Endometrium (tissue), 2 donors: Measurements from ENCODE around the gene SYNPO2.
A peak's percentile ranks its signal among the peaks of the same experiment; 100 is the strongest.

Experiments used
- FAIRE-seq: peaks from 2 replicates; lab custom pipeline; 2012; peaks lifted over from hg19 to GRCh38; lab: Jason Lieb, UNC
- donor health status: control.
- donor health status: control.

Gene SYNPO2

GRCh38 chr4:119068529-119068962, 179.9 kb downstream of the SYNPO2 start:
- peak; percentile 95 for FAIRE-seq

GRCh38 chr4:119070301-119070700, 181.6 kb downstream of the SYNPO2 start:
- FAIRE-seq = no peak

GRCh38 chr4:119080721-119081541, 192.3 kb downstream of the SYNPO2 start:
- no peak for FAIRE-seq

GRCh38 chr4:119081542-119081859, 192.8 kb downstream of the SYNPO2 start:
- FAIRE-seq = no peak

GRCh38 chr4:119081943-119082342, 193.3 kb downstream of the SYNPO2 start:
- no peak for FAIRE-seq

DNA sequence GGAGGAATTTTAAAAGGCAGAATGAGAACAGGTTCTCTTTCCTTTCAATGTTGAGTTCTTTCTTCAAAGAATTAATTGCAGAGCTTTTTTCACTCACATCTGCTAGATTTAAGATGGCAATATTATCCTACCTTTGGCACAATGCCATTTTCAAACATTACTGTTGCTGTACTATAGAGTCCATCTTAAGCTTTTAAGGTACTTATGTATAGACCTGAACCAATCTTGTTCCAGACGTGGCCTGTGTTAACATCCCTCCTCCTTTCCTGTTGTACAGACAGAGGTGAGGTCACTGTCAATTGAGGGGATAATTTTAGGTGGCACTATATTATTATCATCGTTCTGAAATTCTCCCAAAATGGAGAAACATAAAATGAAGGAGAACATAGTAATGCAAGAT, 194.0 kb downstream of the SYNPO2 start:
- FAIRE-seq = no peak

DNA sequence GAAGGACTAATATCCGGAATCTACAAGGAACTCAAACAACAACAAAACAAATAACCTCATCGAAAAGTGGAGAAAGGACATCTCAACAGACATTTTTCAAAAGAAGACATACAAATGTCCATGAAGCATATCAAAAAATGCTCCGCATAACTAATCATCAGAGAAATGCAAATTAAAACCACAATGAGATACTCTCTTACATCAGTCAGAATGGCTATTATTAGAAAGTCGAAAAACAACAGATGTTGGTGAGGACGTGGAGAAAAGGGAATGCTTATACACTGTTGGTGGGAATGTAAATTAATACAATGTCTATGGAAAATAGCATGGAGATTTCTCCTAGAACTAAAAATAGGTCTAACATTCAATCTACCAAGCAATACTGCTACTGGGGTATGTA, 195.9 kb downstream of the SYNPO2 start:
- FAIRE-seq = no peak

DNA sequence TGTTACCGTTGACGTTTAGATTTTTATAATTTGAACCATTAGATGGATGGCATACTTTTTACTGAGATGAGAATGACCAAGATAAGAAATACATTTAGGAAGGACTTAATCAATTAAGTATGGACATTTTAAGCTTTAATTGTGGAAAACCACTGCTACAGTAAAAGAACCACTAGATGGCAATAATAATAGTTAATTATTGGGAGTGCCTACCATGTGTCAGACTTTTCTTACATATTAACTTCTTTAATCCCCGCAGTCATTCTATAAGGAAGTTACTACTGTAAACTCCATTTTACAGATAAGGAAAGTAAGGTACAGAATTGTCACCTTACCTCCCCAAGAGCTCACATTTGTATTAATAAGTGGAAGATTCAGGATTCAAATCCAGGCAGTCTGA, 198.5 kb downstream of the SYNPO2 start:
- FAIRE-seq = no peak

DNA sequence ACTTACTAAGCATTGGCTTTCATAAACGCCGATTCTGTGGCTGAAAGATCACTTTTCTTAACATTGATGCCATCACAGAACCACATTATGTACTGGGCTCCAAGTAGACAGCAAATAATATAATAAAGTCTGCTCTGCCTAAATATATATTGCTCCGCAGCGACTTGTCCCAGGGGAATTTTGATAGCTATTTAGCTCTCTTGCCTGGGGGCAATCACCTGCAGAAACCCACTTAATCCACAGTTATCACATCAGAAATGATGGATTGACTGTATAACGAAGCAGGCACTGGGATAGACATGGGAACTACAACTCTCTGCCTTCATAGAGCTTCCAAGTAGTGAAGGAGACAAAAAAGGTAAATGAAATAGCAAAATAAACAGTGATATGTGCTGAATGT, 199.0 kb downstream of the SYNPO2 start:
- FAIRE-seq = no peak

- FAIRE-seq = peak; percentile 60
These were observed 204.6 kb downstream of the SYNPO2 start for GRCh38 chr4:119093042-119093827.

GRCh38 chr4:119097282-119097900, 208.7 kb downstream of the SYNPO2 start:
- FAIRE-seq = no peak

DNA sequence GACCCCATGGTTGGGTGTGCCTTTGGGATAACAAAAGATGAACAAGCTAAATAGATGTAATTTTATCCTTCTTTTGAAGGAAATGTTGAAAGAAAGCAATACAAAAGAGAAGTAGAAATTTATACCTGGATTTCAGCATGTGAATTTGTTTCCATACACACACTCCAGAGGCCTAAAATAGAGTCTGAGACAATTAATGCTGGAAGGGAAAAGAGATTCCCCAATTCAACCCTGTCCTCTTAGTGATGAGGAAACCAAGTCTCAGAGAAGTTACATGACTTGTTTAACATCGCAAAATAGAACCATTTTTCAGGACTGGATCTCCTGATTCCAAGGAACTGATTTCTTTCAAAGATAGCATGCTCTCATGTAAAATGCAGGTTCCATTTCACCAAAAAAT, 209.7 kb downstream of the SYNPO2 start:
- no peak for FAIRE-seq

- peak; percentile 92 for FAIRE-seq
These were observed 210.7 kb downstream of the SYNPO2 start for GRCh38 chr4:119099227-119099810.

DNA sequence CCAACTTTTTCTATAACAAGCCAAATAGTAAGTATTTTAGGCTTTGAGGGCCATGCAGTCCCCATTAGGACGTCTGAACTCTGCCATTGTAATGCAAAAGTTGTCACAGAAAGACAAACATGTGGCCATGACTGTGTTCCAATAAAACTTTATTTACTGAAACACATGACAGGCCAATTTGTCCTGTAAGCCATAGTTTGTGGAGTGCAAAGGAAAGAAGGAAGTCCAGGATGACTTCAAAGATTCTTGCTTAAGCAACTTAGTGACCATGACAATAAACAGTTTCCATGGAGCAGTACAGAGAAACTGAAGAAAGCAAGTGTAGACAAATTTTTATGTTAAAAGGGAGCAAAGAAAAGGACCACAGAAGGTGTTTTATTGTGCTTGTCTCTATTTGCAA, 212.0 kb downstream of the SYNPO2 start:
- FAIRE-seq = no peak

DNA sequence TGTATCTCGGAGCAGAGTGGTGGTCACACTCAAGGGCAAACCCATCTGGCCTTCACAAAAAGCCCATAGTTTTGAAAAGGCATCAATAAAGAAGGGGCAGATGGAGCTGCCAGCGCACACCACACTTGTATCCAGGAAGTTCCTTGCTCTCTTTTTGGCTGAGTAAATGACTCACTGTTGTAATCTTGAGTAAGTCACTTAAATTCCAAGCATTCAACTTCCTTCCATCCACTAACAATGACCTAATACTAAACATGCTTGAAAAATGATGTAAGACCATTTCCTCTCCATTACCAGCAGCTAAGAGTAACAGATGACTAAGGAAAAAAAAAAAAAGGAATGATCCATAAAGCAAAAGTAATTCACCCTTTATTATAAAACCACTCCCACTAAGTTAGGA, 214.6 kb downstream of the SYNPO2 start:
- peak; percentile 92 for FAIRE-seq

DNA sequence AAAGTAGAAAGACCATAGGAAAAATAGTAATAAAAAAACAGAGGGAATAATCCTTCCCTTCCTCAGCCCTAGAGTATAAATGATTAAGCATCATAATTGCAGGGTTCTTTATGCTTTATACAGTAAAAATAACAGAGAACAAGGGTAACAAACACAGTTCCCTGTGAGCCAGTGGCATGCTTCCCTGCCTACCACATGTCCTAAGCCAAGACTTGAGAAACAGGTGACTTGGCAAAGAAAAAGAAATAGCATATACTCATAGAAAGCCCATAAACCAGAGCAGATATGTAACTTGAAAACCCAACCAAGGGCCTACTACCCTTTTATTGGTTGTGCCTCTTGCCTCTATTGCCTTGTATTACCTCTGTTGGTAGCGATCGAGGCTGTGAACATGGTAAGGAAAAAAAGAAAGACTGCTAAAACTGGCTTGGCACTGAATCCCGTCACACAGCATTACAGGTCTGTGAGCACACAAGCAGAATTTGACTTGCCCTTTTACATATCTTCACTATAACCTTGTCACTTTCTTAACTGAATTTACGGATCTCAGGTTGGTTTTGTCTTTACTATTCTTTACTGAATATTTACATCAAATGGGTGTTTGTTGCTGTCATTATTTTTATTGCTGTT, 216.1 kb downstream of the SYNPO2 start:
- no peak for FAIRE-seq

GRCh38 chr4:119105605-119106004, 217.0 kb downstream of the SYNPO2 start:
- FAIRE-seq = no peak

GRCh38 chr4:119106036-119107000, 217.7 kb downstream of the SYNPO2 start:
- FAIRE-seq = no peak

DNA sequence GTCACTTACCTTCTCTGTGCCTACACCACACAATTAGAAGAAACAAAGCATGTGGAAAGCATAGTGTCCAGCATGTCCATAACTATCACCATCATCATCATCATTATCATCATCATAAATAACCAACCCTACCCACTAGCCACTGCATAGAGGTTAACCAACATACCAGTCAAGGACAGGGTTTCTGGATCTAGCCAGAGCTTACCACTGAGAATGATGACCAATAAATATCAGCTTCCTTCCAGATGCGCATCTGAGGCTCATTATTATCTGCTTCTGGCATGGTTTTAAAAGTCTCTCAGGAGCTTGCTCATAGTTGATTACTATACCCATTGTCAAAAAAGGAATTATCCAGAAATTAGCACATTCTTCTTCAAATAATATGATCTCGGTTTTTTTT, 221.5 kb downstream of the SYNPO2 start:
- no peak for FAIRE-seq
